ENCODE results near the gene OPRM1.
"Not testable (repeated sequence)": the region's sequence is repeated elsewhere in the genome, so short reads cannot be mapped to it uniquely, and the experiment has no call there.

Gene OPRM1

DNA sequence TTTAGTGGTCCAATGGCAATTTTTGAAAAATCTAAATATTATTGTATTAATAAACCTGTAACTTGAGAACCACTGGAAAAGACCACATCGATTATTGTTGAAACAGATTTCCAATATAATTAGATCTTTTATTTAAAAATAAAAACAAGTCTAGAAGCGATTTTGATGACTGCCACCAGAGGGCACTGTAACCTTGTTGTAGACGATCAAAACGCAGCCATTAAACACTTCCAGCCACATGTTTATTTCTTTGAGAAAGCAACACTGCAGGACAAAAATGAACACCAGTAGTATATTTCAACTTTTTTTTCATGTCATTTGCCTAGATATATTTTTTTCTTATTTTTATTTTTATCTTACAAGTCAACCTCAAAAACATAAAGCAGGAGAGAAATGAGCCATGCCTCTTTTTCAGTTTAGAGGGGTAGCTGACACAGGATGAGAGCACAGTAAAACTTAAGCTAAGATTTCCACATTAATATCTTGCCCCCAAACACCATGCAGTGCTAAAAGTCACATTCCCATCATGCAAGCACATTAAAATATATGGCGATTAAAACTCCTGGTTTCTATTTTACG, 115.4 kb downstream of the OPRM1 start:
- peak; percentile 70 for DNase-seq (ENCODE audit: low read depth)

DNA sequence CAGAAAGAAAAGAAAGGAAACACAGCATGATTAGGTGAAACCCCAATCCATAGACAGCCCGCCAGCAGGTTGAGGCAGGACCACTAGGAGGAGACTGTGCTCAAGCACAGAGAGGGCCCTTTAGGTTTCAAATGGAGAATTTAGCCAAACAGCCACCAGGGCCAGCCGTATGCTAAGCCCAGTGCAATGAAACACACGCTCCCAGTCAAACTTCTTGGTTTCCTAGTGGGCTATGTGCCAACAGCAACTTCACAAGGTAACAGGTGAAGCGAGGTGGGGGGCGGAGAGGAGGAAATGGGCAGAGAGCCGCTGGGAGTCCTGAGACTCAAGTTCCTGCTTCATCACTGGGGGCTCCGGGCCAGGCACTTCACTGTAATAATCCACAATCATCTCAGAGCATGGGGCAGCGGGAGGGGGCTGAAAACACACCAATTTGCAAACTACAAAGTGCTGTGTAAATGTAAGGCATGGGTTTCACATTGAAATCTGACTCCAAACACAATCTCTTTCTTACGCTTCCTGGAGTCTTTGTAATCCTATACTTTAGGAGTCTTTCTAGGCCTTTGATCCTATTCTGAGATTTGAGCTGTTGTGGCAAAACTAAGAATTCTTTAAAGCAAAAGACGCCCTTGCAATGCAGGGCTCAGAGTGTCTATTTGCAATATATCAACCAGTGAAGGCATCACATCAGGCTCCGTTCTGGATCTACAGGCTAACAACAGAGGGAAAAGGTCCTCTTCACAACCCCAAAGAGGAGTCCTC, 117.3 kb downstream of the OPRM1 start:
- DNase-seq (ENCODE audit: low read depth): peak; percentile 16

DNA sequence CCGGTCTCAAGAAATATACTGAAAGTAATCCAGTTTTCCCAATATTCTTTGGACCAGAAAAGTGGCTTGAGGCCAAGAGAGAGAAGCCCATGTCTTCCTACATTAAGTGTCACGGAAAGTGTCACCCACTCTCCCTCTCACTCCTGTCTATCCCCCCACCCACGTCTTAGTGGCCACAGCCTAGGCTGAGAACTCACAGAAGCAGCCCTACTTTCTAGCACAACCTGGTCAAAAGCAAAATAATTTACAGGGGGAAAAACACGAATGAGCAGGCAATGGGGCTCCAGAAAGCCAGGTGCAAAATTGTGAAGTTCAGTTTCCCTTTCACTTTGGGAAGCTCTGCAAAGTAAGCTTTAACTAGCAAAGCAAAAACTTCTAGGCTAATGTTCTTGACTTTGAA, 118.0 kb downstream of the OPRM1 start:
- DNase-seq (ENCODE audit: low read depth): no peak

DNA sequence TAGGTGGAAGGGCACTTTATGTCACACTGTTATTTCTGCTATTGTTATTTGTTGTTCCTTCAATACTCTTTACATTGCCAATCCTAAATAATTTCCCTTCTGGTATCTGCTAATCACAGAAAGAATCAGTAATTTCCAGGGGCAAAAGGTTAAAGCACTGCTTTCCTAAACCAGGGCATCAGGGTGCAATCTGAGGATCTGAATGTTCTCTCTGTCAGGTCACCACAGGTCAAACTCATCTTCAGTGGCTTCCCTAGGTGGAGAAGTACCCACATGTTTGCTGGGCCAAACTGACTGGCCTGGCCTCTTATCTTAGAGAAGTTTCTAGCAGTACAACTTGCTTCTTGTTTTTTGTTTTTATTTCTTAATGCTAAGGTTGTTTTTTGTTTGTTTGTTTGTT, 118.7 kb downstream of the OPRM1 start:
- no peak for DNase-seq (ENCODE audit: low read depth)

DNA sequence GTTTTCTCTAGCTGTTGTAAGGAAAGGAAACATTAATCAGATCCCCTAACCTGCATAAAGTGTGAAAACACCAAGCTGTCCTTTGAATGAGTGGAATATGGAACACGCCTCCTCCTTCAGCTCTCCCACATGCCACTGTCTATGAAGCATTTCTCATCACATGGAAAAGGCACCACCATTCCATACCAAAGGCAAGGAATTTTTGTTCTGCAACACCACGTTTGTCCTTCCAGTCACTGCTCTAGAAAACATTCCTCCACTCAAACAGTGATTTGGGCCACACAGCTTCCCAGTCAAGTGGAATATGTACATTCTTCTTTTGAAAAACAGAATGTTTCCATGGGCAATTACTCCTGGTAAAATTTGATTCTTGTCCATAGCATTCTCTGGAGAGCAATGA, 120.1 kb downstream of the OPRM1 start:
- DNase-seq (ENCODE audit: low read depth): no peak

DNA sequence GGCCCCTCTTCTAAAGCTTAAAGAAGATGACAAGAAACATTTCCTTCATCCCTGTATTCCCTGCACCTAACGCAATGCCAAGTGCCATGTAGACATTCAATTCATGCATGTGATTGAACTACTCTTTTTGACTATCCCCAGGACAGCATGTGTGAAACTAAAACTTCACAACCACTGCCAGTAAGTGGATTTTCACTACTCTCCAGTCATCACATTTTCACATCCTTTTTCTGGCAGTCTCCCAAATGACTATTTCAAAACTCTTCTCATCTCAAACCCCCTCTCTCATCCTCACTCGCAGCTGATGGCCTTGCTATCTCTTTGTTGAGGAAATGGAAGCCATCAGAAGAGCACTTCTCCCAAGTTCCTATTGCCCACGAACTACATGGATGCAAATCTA, 122.6 kb downstream of the OPRM1 start:
- DNase-seq (ENCODE audit: low read depth): no peak

DNA sequence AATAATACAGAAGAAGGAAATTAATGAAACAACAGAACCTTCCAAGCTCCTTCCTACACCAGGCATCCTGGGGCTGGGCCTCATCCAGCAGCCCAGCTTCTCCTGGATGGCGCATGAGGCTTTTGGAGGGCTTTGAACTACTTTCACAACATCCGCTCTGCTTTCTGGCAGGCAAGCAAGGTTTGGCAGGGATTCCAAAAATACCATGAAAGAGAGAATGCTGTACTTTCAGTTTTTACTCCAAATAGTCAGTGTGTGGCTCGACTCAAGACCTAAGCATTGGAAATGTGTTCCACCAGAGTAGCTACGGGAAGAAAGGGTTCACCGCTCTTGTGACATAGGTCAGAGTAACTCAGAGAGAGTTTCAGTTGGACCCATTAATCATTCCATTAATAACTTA, 125.4 kb downstream of the OPRM1 start:
- peak; percentile 78 for DNase-seq (ENCODE audit: low read depth)

DNA sequence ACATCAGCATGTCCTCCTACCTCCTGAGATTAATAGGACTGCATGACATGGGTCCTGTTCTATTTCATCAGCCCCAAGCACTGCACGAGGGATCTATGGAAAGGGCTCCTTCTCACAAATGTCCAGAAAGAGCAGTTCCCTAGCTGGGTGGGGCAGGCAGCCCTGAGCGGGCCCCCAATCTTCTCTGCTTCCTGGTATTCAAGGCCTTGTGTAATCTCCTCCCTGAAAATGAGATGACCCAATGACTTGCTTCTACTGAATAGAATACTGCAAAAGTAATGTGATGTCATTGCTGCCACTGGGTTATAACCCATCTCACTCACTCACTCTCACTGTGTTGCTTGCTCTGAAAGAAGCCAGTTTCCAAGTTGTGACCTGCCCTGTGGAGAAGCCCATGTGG, 126.4 kb downstream of the OPRM1 start:
- no peak for DNase-seq (ENCODE audit: low read depth)

DNA sequence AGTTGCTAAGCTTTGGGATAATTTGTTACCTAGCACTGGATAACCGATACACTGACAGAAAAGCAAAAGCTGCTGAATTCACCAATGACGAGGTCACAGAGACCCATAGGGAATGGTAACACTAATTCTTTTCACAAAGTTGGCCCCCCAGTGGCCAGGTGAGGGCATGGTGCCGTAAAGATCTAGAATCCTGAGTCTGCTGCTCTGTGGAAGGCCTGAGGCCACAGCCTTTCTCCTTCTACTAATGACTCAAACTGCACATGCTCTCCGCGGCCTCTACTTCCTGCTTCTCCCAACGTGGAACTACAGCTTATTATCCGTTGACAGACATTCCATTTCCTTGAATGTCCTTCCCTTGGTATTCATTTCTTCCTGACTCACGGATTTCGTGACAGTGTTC, 127.1 kb downstream of the OPRM1 start:
- no peak for DNase-seq (ENCODE audit: low read depth)

DNA sequence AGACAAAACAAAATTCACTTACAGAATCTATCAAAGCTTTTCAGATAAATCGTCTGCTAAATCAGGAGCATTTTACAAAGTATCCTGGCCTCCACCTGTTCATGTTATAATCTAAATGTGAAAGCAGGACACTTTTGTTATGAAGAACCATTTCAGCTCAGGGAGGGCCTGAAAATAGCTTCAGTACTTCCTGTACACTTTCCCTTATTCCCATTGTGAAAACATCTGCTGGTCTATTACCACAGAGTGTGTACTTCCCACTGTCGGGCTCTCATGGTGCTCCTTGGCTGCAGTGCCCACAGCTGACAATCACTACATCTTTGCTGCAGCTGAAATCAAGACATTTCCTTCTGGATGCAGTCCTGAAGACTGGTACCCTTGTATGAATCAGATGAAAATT, 128.1 kb downstream of the OPRM1 start:
- DNase-seq (ENCODE audit: low read depth): no peak

DNA sequence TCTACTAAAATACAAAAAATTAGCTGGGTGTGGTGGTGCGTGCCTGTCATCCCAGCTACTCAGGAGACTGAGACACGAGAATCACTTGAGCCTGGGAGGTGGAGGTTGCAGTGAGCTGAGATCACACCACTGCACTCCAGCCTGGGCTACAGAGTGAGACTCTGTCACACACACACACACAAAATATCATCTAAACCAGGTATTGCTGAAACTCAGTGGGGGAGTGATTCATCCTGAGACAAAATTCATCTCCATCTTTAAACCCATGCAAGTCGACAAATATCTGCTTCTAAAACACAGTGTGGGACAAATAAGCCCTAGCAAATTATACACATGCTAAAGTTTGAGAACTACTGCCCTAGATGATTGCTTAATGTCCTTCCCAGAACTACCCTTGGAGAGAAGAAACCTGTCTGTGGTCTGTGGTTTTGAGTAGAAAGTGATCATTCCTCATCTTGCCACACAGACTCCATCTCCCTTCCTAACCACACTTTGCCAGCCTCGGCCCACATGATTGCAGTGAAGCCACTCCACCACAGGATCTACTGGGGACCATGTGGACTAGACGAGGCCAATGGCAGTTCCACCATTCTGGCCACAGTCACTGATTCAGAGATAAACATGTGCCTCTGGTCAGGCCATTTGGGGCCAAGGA, 130.3 kb downstream of the OPRM1 start:
- DNase-seq (ENCODE audit: low read depth): no peak

DNA sequence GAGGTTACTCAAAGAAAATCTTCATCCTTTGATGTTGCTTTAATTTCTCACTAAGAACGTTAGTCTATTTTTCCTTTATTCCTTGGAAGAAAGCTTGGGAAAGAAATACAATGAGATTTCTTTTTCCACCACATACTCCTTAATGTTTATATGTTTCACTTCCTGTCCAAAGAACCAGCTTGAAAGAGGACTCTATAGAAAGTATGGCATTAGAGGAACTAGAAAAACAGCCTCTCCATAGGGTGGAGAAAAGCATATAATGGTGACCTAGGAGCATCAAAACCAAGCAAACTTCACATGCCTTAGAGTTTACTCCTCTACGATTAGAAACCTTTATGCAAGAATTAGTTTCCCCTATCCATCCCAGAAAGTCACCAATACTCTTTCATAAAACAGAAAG, 131.1 kb downstream of the OPRM1 start:
- DNase-seq (ENCODE audit: low read depth): no peak

DNA sequence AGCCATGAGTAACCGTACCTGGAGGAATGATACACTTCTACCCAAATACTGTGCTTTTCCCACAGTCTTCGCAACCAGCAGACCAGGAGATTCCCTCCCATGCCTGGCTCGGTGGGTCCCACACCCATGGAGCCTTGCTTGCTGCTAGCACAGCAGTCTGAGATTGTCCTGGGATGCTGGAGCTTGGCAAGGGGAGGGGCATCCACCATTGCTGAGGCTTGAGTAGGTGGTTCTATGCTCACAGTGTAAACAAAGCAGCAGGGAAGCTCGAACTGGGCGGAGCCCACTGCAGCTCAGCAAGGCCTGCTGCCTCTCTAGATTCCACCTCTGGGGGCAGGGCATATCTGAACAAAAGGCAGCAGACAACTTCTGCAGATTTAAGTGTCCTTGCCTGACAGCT, 133.4 kb downstream of the OPRM1 start:
- not testable (repeated sequence) for DNase-seq (ENCODE audit: low read depth)

DNA sequence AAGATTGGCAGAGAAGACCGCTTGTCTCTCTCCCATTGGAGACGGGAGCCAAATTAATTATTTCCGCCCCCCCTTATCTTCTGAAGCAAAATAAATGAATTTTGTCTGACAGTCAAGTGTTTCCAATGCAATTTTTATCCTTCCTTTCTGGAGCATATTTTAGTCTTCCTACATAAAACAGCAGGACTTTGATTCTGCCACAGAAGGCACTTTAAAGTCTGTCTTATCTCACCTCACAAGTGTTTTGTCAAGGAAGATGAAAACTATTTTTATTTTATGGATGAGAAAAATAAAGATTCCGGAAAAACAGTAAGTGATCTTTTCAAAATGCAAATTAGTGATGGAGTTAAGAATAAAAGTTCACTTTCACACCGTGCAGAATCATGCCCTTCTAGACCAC, 140.4 kb downstream of the OPRM1 start:
- no peak for DNase-seq (ENCODE audit: low read depth)

DNA sequence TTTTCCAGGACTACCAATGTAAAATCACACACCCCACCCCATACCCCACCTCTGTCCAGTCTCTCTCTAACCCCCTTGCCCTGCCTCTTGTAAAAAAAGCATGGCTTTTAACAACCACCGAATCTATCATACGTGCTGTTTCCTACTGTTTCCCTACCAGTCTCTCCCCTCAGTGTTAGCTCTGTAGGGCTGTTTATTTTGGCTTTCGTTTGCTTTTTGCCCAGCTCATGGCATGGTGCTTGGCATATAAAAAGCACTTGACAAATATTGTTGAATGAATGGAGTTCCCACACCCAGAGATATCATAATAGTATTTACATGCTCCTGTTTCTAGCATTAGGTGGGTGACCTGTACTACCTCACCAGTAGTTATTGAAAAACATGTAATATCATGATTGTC, 148.2 kb downstream of the OPRM1 start:
- DNase-seq (ENCODE audit: low read depth): no peak

DNA sequence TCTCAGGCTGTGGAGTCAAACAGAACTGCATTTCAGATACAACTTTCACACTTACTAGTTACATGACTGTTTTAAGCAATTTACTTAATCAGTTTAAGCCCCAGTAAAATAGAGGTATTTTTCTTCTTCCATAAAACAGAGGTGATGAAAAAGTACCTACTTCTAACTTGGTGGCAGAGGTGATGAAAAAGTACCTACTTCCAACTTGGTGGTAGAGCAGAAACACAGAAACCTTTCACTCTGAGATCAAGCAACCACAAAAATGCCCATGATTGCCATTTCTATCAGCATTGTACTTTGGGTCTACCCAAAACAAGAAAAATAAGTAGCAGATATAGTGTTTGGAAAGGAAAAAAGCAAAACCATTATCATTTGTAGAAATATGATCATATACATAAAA, 148.7 kb downstream of the OPRM1 start:
- DNase-seq (ENCODE audit: low read depth): no peak

DNA sequence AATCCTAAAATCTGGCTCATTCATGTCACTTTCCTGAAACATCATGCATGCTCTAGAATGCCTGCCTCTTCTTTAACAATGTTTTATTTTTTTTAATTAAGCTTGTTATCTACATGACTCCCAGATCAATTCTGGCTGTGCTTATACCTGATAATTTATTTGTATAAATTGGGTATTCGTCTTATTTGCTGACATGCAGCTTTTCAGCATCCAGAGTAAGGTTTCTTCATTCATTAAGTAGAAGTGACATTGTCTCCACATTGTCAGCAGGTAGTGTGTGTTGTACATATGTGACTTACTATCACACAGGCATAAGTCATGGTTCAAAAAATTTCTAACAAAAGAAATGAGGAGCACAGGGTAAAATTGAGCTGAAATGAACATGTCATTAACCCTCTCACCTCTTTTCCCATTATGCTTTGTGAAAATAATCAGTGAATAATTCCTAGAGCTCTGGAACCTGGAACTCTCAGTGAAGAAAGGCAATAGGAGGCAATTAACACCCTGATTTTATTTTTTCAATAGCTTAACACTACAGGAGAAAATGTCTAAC, 157.4 kb downstream of the OPRM1 start:
- no peak for DNase-seq (ENCODE audit: low read depth)

DNA sequence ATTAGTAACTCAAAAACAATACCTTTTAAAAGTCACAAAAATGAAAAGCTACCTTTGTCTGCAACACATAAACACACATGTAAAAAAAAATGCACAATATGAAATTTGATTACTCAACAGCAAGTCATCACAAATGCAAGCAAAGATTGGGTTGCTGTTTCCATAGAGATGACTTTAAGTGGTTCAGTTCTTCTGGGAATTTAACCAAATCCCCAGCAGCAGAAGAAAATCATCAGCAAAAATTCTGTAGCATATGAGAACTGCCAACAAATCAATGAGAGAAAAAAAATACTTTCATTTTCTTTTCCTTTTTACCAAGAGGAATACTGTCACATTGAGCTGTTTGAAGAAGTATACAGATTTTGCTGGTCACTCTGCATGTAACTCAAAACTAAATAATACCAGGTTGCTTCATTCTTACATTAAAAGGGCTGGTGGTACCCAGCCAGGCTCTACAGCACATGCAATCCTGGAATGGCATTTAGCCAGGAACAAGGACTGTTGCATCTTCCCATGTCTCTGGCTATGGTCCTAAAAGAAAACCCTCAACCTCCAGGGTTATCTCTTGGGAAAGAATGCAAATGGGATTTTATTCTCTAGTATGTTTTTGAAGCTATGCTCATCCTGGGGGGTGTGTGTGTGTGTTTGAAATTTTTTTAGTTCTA, 158.3 kb downstream of the OPRM1 start:
- DNase-seq (ENCODE audit: low read depth): peak; percentile 60

DNA sequence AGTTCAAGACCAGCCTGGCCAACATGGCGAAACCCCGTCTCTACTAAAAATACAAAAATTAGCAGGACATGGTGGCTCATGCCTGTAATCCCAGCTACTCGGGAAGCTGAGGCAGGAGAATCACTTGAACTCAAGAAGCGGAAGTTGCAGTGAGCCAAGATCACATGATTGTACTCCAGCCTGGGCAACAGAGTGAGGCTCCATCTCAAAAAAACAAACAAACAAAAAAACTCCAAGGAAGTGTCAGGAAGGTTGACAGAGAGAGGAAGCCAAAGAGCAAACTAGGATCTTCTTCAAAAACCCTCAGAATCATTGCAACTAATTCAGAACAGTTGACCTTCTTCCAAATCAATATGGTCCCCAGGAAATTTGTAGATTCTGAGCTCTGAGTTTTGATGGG, 162.6 kb downstream of the OPRM1 start:
- not testable (repeated sequence) for DNase-seq (ENCODE audit: low read depth)

DNA sequence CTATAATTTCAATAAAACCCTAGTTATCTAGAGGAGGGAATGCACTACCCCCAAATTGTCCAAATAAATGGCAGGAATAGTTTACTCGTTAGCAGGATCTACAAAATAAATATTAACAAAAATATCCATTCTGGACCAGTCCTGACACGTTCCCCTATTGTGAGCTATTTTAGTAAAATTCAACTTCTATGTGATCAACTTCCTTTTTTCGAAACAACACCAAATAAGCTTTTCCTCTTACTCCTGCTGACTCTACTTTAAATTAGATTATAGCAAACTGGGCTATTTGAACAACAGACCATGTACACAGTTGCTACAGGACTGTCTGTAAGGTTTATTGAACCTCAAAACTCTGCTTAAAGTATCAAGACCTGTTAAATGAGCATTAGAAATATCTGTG, 163.3 kb downstream of the OPRM1 start:
- DNase-seq (ENCODE audit: low read depth): no peak

DNA sequence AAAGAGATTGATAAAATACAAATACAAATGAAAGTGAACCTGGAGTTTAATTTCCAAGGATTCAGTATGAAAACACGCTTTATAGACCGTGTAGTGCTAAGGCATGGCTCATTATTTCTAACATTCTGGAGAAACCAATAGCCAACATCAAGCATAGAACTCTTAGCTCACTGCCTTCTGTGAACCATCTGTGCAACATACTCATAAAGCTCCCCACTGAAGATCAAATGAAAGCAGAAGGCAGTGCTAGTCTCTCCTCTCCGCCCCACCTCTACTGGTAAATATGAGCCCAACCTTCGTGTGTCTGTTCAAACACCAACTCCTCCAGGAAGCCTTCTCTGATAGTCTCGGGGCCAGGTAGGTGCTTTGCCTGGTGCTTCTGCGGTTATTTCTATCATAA, 163.9 kb downstream of the OPRM1 start:
- no peak for DNase-seq (ENCODE audit: low read depth)

DNA sequence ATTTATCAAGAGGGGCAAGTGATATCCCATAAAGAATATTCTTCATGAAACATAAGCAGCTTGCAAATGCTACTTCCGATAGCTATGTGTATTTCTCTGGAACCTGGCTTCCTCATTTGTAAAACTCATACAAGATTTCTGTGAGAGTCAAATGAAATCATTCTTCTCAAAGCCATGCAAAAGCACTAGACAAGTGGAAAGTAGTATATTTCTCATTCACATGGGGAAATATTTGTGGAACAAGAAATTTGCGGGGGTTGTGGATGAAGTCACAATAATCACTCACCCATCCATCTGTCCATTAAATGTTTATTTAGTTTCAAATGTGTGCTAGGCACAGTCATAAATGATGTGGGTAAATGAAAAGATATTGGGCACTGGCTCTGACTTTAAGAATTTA, 167.1 kb downstream of the OPRM1 start:
- no peak for DNase-seq (ENCODE audit: low read depth)

DNA sequence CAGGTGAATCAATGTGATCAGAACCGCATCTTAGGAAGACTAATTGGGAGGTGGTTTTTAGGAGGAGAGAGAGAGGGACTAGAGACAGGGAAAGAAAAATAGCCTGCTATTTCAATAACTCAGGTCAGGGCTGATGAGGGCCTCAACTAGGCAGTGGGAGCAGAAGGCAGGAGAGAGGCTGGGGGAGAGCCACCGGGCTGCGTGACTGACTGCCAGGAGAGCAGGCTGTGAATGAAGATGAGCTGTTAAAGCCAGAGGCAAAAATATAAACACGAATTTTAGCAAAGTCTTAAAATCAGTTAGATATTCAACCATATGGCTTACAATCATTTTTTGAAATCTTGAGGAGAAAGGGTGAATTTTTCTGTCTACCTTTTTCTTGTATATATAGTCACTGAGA, 168.0 kb downstream of the OPRM1 start:
- no peak for DNase-seq (ENCODE audit: low read depth)

Data from fibroblast of the conjunctiva (primary cell).